IMR-90 (cell line): ENCODE data around the gene TLR6.

Source experiments
- BHLHE40 ChIP-seq: fragments of 150-350 bp; IDR thresholded peaks from 2 replicates; pipeline ENCODE4 v1.6.1; 2016; ENCODE audit warnings: mild to moderate bottlenecking, low read depth, low read length
- CEBPB ChIP-seq: IDR thresholded peaks from 2 replicates; pipeline ENCODE4 v1.6.1; 2012; ENCODE audit warnings: low read depth, low read length, improper control_type of control experiment
- CHD1 ChIP-seq: IDR thresholded peaks from 2 replicates; pipeline ENCODE4 v1.6.1; 2012; ENCODE audit warnings: low read depth, low read length, improper control_type of control experiment
- FOS ChIP-seq: fragments of 150-350 bp; IDR thresholded peaks from 2 replicates; pipeline ENCODE4 v1.6.1; 2016; ENCODE audit warnings: low read depth, low read length
- MAFK ChIP-seq: IDR thresholded peaks from 2 replicates; pipeline ENCODE4 v1.6.1; 2012; ENCODE audit warnings: low read depth, low read length, improper control_type of control experiment
- MAZ ChIP-seq: IDR thresholded peaks from 2 replicates; pipeline ENCODE4 v1.6.1; 2012; ENCODE audit warnings: low read depth, mild to moderate bottlenecking, low read length, improper control_type of control experiment, moderate library complexity, borderline replicate concordance
- MXI1 ChIP-seq: IDR thresholded peaks from 2 replicates; pipeline ENCODE4 v1.6.1; 2012; ENCODE audit warnings: low read depth, mild to moderate bottlenecking, low read length, moderate library complexity, borderline replicate concordance
- POLR2A ChIP-seq: IDR thresholded peaks from 2 replicates; pipeline ENCODE4 v1.6.1; 2012; ENCODE audit warnings: mild to moderate bottlenecking, low read depth, low read length
- RAD21 ChIP-seq: IDR thresholded peaks from 2 replicates; pipeline ENCODE4 v1.6.1; 2012; ENCODE audit warnings: low read length, improper control_type of control experiment
- RCOR1 ChIP-seq: IDR thresholded peaks from 2 replicates; pipeline ENCODE4 v1.6.1; 2012; ENCODE audit warnings: mild to moderate bottlenecking, low read length, improper control_type of control experiment; ENCODE audit not compliant: insufficient replicate concordance
- TF ChIP-seq, protein P1 (sequence below): conservative IDR thresholded peaks from 2 replicates; pipeline ENCODE4 v1.5.1; 2012; ENCODE audit warnings: mild to moderate bottlenecking, low read depth, low read length, improper control_type of control experiment
- TF ChIP-seq, protein P2 (sequence below): fragments of 150-350 bp; IDR thresholded peaks from 2 replicates; pipeline ENCODE4 v1.6.1; 2016; ENCODE audit warnings: low read depth, mild to moderate bottlenecking, low read length, moderate library complexity, borderline replicate concordance
- TF ChIP-seq, protein P3 (sequence below): fragments of 150-350 bp; IDR thresholded peaks from 2 replicates; pipeline ENCODE4 v1.6.1; 2017; ENCODE audit warnings: mild to moderate bottlenecking, antibody characterized with exemption, low read length, low read depth

DNA sequence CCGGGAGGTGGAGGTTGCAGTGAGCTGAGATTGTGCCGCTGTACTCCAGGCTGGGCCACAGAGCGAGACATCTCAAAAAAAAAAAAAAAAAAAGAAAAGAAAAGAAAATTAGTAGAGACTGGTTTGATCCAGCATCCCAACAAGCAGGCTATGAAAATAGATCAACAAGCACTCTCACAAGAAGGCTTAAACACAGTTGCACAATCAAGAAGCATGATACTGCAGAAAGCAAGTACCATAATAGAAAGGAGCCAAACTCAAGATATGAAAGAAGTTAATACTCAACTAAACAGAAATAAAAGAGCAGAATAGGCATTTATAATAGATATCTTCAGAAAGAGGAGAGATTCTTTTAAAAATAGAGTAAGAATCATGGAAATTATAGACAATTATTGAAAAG, 10.6 kb downstream of the TLR6 start:
- TF ChIP-seq RCOR1 (no peak), POLR2A (no peak), RAD21 (no peak), MAFK (no peak), CHD1 (no peak), MXI1 (no peak), CEBPB (peak; percentile 53), MAZ (no peak), FOS (no peak), BHLHE40 (no peak)
- TF ChIP-seq, protein P1, sequence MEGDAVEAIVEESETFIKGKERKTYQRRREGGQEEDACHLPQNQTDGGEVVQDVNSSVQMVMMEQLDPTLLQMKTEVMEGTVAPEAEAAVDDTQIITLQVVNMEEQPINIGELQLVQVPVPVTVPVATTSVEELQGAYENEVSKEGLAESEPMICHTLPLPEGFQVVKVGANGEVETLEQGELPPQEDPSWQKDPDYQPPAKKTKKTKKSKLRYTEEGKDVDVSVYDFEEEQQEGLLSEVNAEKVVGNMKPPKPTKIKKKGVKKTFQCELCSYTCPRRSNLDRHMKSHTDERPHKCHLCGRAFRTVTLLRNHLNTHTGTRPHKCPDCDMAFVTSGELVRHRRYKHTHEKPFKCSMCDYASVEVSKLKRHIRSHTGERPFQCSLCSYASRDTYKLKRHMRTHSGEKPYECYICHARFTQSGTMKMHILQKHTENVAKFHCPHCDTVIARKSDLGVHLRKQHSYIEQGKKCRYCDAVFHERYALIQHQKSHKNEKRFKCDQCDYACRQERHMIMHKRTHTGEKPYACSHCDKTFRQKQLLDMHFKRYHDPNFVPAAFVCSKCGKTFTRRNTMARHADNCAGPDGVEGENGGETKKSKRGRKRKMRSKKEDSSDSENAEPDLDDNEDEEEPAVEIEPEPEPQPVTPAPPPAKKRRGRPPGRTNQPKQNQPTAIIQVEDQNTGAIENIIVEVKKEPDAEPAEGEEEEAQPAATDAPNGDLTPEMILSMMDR: no peak
- TF ChIP-seq, protein P2, sequence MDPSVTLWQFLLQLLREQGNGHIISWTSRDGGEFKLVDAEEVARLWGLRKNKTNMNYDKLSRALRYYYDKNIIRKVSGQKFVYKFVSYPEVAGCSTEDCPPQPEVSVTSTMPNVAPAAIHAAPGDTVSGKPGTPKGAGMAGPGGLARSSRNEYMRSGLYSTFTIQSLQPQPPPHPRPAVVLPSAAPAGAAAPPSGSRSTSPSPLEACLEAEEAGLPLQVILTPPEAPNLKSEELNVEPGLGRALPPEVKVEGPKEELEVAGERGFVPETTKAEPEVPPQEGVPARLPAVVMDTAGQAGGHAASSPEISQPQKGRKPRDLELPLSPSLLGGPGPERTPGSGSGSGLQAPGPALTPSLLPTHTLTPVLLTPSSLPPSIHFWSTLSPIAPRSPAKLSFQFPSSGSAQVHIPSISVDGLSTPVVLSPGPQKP: no peak
- TF ChIP-seq, protein P3, sequence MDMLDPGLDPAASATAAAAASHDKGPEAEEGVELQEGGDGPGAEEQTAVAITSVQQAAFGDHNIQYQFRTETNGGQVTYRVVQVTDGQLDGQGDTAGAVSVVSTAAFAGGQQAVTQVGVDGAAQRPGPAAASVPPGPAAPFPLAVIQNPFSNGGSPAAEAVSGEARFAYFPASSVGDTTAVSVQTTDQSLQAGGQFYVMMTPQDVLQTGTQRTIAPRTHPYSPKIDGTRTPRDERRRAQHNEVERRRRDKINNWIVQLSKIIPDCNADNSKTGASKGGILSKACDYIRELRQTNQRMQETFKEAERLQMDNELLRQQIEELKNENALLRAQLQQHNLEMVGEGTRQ: no peak
